MV-4-11 (cell line): ENCODE measurements around the gene ANKRD63.

ENCODE experiments used
- DNase-seq: peaks from one replicate; lab custom pipeline; 2025; lab: John Stamatoyannopoulos, UW

ANKRD63 gene

GRCh38 chr15:40282869-40283614, at the start of gene ANKRD63:
Gene ANKRD63 (minus strand): TSS chr15:40283064. CDS start chr15:40282586, 478 bp downstream.
- no peak for DNase-seq

GRCh38 chr15:40332113-40332781, 49.4 kb upstream of the ANKRD63 start:
- DNase-seq = peak; percentile 42

- no peak for DNase-seq
Measured at GRCh38 chr15:40331637-40332036, 48.8 kb upstream of the ANKRD63 start.

- DNase-seq = no peak
Measured at GRCh38 chr15:40331026-40331425, 48.2 kb upstream of the ANKRD63 start.

- DNase-seq = peak; percentile 80
Measured at GRCh38 chr15:40330368-40330836, 47.5 kb upstream of the ANKRD63 start.

GRCh38 chr15:40329804-40330203, 46.9 kb upstream of the ANKRD63 start:
- DNase-seq = no peak

- DNase-seq = no peak
Measured at GRCh38 chr15:40328751-40329150, 45.9 kb upstream of the ANKRD63 start.

- no peak for DNase-seq
Measured at GRCh38 chr15:40328176-40328575, 45.3 kb upstream of the ANKRD63 start.

- no peak for DNase-seq
Measured at GRCh38 chr15:40327457-40327856, 44.6 kb upstream of the ANKRD63 start.

GRCh38 chr15:40325700-40326099, 42.8 kb upstream of the ANKRD63 start:
- DNase-seq = peak; percentile 62

- no peak for DNase-seq
Measured at GRCh38 chr15:40325188-40325587, 42.3 kb upstream of the ANKRD63 start.

- no peak for DNase-seq
Measured at GRCh38 chr15:40323953-40324937, 41.4 kb upstream of the ANKRD63 start.

- peak; percentile 92 for DNase-seq
Measured at GRCh38 chr15:40323239-40323952, 40.5 kb upstream of the ANKRD63 start, which contains the start of gene INAFM2. Gene INAFM2 (plus strand): TSS chr15:40323692. CDS start chr15:40324056, 364 bp downstream.

- DNase-seq = no peak
Measured at GRCh38 chr15:40322531-40323238, 39.8 kb upstream of the ANKRD63 start.

GRCh38 chr15:40320931-40321371, 38.1 kb upstream of the ANKRD63 start:
- DNase-seq = peak; percentile 71

- DNase-seq = no peak
Measured at GRCh38 chr15:40320409-40320808, 37.5 kb upstream of the ANKRD63 start.

- DNase-seq = peak; percentile 59
Measured at GRCh38 chr15:40317580-40317979, 34.7 kb upstream of the ANKRD63 start.

GRCh38 chr15:40316931-40317330, 34.1 kb upstream of the ANKRD63 start:
- DNase-seq = no peak

- no peak for DNase-seq
Measured at GRCh38 chr15:40314723-40315276, 31.9 kb upstream of the ANKRD63 start.
